HepG2 (cell line): ENCODE data around the gene SNX19. TPM values are rescaled to one million over a fixed set of nuclear protein-coding genes. Genes with fewer than 3 reads are reported as not detected.

Experiments
- ATAC-seq: fragments of 200-7000 bp; cut with Tn5 transposase; 3 replicates; pipeline ENCODE4 v1.9.1; 2020; ENCODE audit warnings: mild to moderate bottlenecking, moderate library complexity
- BruUV-seq: library from RNA; stranded (reverse); fragments of 400-500 nt; replicated peaks from 2 replicates; lab custom pipeline; 2021; lab: Mats Ljungman, UMichigan
- CTCF ChIA-PET: fragments of 300-600 bp; formaldehyde crosslinking; extraction: SDS; loops from one replicate; lab custom pipeline; 2021; ENCODE audit warnings: low total read pairs, inconsistent platforms, low intra/inter-chr PET ratio; lab: Yijun Ruan, JAX
- POLR2A ChIA-PET: fragments of 350-600 bp; sonication (Branson Sonifier 250); formaldehyde crosslinking; loops from one replicate; lab custom pipeline; 2020; ENCODE audit warnings: antibody characterized with exemption, inconsistent platforms; lab: Yijun Ruan, JAX
- DNase-seq: peaks from one replicate; pipeline ENCODE4 v3.0.0-alpha.2; 2015; ENCODE audit warnings: low spot score
- FAIRE-seq: peaks from 3 replicates; lab custom pipeline; 2011; peaks lifted over from hg19 to GRCh38; lab: Jason Lieb, UNC
- H2AFZ ChIP-seq: one replicate; pipeline ENCODE4 v1.6.1; 2011; ENCODE audit warnings: low read length, inconsistent platforms
- H3K27ac ChIP-seq: fragments of 300-600 bp; 3 replicates; pipeline ENCODE4 v1.8.0; 2011; ENCODE audit warnings: mixed run types, mild to moderate bottlenecking, mixed read lengths, low read length, inconsistent platforms; ENCODE audit not compliant: insufficient read depth; ENCODE audit errors: extremely low read length
- H3K27me3 ChIP-seq, 2 experiments: fragments of 200-600 bp in 1 of 2; 2 replicates in 1 of 2; 3 replicates in 1 of 2; pipeline versions ENCODE4 v1.6.0 to v1.8.0; 2011; ENCODE audit warnings: low read length in 2 of 2, mild to moderate bottlenecking in 2 of 2, moderate library complexity in 2 of 2, inconsistent platforms in 1 of 2; ENCODE audit not compliant: insufficient read depth in 2 of 2, control insufficient read depth in 1 of 2
- H3K36me3 ChIP-seq, 2 experiments: fragments of 200-600 bp in 1 of 2; replicated peaks in 1 of 2; 2 replicates in 1 of 2; 3 replicates in 1 of 2; pipeline versions ENCODE4 v1.5.1 to v1.8.0; 2011; ENCODE audit warnings: low read length in 2 of 2, inconsistent platforms in 1 of 2; ENCODE audit not compliant: insufficient read depth in 2 of 2, control insufficient read depth in 1 of 2
- H3K4me1 ChIP-seq: 2 replicates; pipeline ENCODE4 v1.5.1; 2012; ENCODE audit warnings: low read length, inconsistent platforms; ENCODE audit not compliant: insufficient read depth
- H3K4me2 ChIP-seq: 2 replicates; pipeline ENCODE4 v1.6.0; 2011; ENCODE audit warnings: low read depth, low read length, inconsistent platforms
- H3K4me3 ChIP-seq, 3 experiments: fragments of 200-600 bp in 1 of 3; sonication (generic), shearing (Covaris generic) in 1 of 3; replicated peaks in 1 of 3; 2 replicates each; pipeline ENCODE4 v1.5.1; 2011 to 2016; ENCODE audit warnings: low read length in 3 of 3, inconsistent platforms in 2 of 3, low read depth in 2 of 3, mild to moderate bottlenecking in 2 of 3, control low read depth in 1 of 3, mixed read lengths in 1 of 3; ENCODE audit not compliant: insufficient read depth in 1 of 3
- H3K79me2 ChIP-seq: one replicate; pipeline ENCODE4 v1.6.1; 2011; ENCODE audit warnings: low read length, inconsistent platforms; ENCODE audit not compliant: insufficient read depth
- H3K9ac ChIP-seq: 2 replicates; pipeline ENCODE4 v1.6.0; 2011; ENCODE audit warnings: mild to moderate bottlenecking, low read depth, low read length, inconsistent platforms; ENCODE audit not compliant: insufficient read depth
- H3K9me3 ChIP-seq: 2 replicates; pipeline ENCODE4 v1.5.1; 2012; ENCODE audit warnings: mild to moderate bottlenecking, low read length
- H4K20me1 ChIP-seq: 2 replicates; pipeline ENCODE4 v1.6.0; 2011; ENCODE audit warnings: inconsistent platforms, mild to moderate bottlenecking, low read length, moderate library complexity; ENCODE audit not compliant: insufficient read depth
- CHD2 ChIP-seq: IDR thresholded peaks from 2 replicates; pipeline ENCODE4 v1.6.1; 2011; ENCODE audit warnings: low read depth, low read length, improper control_type of control experiment
- EZH2 ChIP-seq: conservative IDR thresholded peaks from 2 replicates; pipeline ENCODE4 v1.6.1; 2012; ENCODE audit warnings: mild to moderate bottlenecking, low read depth, low read length, moderate library complexity
- HNRNPK ChIP-seq: fragments of 200-400 bp; formaldehyde crosslinking; IDR thresholded peaks from 2 replicates; pipeline ENCODE4 v1.6.1; 2018; ENCODE audit warnings: low read length, low read depth, moderate library complexity, mild to moderate bottlenecking; ENCODE audit not compliant: poor library complexity, severe bottlenecking
- ZNF343 ChIP-seq: sonication (generic); formaldehyde crosslinking; IDR thresholded peaks from 2 replicates; pipeline ENCODE4 v1.4.0; 2020; ENCODE audit warnings: mild to moderate bottlenecking, missing genetic modification reagents
- ZNF547 ChIP-seq: sonication (generic); formaldehyde crosslinking; IDR thresholded peaks from 2 replicates; pipeline ENCODE4 v1.5.1; 2020; ENCODE audit warnings: mild to moderate bottlenecking, missing genetic modification reagents
- ZNF83 ChIP-seq: sonication (generic); formaldehyde crosslinking; IDR thresholded peaks from 2 replicates; pipeline ENCODE4 v1.4.0; 2020; ENCODE audit warnings: missing genetic modification reagents, mild to moderate bottlenecking, borderline replicate concordance
- ZNF839 ChIP-seq: sonication (generic); formaldehyde crosslinking; IDR thresholded peaks from 2 replicates; pipeline ENCODE4 v1.4.0; 2020; ENCODE audit warnings: missing genetic modification reagents, mild to moderate bottlenecking, borderline replicate concordance
- WGBS: methylation state at CpG from one replicate; pipeline ENCODE4 v1.1.6; 2017; ENCODE audit warnings: low lambda C conversion rate; 5-methylcytosine and 5-hydroxymethylcytosine counted together
- in situ Hi-C: cut with HindIII; loops from 2 replicates; pipeline ENCODE4 v1.10.0; 2017; ENCODE audit warnings: low pct_unique_long_range_greater_than_20kb; ENCODE audit not compliant: extremely low pct_ligation_motif_present
- intact Hi-C: fragments of 100-400 bp; cut with micrococcal nuclease; formaldehyde crosslinking; loops from one replicate; pipeline ENCODE4 v1.10.0; 2022; ENCODE audit not compliant: unreplicated experiment
- polyA plus RNA-seq, 8 experiments: library from polyadenylated mRNA; depleted of rRNA in 3 of 8; stranded (reverse) in 7 of 8; unstranded in 1 of 8; fragments of >200 nt; fragmentation: Illumina TruSeq in 4 of 8; extraction: Trizol in 4 of 8; gene quantifications; 2 replicates each; pipeline versions ENCODE4 v1.2.1 to v1.2.3, GENCODE V29; 2011 to 2016; ENCODE audit warnings: low read depth in 4 of 8, missing spikeins in 1 of 8, mixed read lengths in 1 of 8; ENCODE audit not compliant: insufficient read depth in 1 of 8
- total RNA-seq, 5 experiments: library from RNA; depleted of rRNA; stranded (reverse); fragments of >200 nt; fragmentation: Illumina TruSeq; extraction: Trizol; gene quantifications; 2 replicates each; pipeline ENCODE4 v1.2.3, GENCODE V29; 2016; ENCODE audit warnings: low read depth in 1 of 5
- TF ChIP-seq, protein P1 (sequence below): fragments of 450-650 bp; IDR thresholded peaks from 2 replicates; pipeline ENCODE4 v1.6.1; 2016
- TF ChIP-seq, protein P2 (sequence below): sonication (generic); formaldehyde crosslinking; IDR thresholded peaks from 2 replicates; pipeline ENCODE4 v1.4.0; 2020; ENCODE audit warnings: missing genetic modification reagents, borderline replicate concordance

SNX19 gene
- total and polyA plus RNA-seq, 2 of the 13 experiments (the other 11 are each of a cell fraction or from before 2014, with no cell fraction given), result 0.13 to 0.27 TPM

DNA sequence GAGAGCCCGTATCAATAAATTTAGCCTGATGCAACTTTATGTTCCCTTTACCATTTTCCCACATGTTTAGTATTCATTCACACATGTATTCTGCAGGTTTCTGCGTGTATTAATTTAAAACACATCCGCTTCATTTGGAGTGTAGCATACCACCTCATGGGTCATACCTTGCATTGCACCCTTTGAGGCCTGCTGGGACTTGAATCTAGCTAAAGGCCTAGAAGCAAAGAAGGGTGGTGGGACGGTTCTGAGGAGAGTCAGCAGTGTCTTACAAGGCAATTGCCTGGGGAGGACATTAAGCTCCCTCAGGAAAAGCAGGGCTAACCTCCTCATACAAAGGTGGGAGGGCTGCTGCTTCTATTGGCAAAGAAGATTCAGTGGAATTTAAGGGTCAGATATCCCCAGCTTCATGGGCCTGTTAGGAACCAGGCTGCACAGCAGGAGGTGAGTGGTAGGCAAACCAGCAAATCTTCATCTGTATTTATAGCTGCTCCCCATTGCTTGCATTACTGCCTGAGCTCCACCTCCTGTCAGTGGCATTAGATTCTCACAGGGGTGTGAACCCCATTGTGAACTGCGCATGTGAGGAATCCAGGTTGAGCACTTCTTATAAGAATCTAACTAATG lies 15.9 kb upstream of the SNX19 start:
- no peak for FAIRE-seq
- Histone ChIP-seq H3K4me3 (no peak overlapping the region), H4K20me1 (no peaks in the 10 kb centered on the region), H3K4me1 (no peaks in the 10 kb centered on the region), H3K4me2 (no peak overlapping the region), H3K27ac (no peak overlapping the region), H3K79me2 (no peaks in the 10 kb centered on the region), H3K27me3 (no peaks in the 10 kb centered on the region), H3K9ac (no peak overlapping the region), H3K9me3 (no peaks in the 10 kb centered on the region), H2AFZ (no peak overlapping the region), H3K36me3 (no peaks in the 10 kb centered on the region)
- BruUV-seq, result no TSS peak
- POLR2A ChIA-PET, result no interaction called here
- 19% methylated on average over 5 of the region's 5 CpGs for WGBS
- CTCF ChIA-PET, result no interaction called here
- in situ Hi-C loops, result no loop called here
- no peak for DNase-seq
- ATAC-seq, result no peak
- intact Hi-C loops, result no loop called here
- TF ChIP-seq ZNF547 (CRISPR knock-in tag) (no peak), EZH2 (no peak), ZNF839 (CRISPR knock-in tag) (no peak)
- TF ChIP-seq, protein P1, sequence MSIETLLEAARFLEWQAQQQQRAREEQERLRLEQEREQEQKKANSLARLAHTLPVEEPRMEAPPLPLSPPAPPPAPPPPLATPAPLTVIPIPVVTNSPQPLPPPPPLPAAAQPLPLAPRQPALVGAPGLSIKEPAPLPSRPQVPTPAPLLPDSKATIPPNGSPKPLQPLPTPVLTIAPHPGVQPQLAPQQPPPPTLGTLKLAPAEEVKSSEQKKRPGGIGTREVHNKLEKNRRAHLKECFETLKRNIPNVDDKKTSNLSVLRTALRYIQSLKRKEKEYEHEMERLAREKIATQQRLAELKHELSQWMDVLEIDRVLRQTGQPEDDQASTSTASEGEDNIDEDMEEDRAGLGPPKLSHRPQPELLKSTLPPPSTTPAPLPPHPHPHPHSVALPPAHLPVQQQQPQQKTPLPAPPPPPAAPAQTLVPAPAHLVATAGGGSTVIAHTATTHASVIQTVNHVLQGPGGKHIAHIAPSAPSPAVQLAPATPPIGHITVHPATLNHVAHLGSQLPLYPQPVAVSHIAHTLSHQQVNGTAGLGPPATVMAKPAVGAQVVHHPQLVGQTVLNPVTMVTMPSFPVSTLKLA, result peak; percentile 85

DNA sequence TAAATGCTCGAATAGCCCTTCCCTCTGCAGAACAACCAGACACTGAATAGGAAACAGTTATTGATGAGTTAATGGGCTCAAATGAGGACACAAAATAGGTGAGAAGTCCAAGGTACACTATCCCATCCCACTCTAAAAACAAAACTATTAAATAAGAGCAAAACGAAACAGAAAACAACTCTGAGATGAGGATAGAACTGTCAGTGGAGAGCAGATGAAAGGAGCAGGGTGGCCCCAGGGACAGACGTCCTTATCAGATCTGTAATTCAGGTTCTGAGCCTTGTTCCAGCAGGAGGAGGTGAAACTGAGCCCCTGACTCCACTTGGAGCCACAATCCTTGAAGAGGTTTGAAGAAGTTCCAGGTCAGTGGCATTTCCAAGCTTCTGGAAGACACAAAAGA lies 8.5 kb upstream of the SNX19 start:
- no peak overlapping the region for H3K9ac ChIP-seq
- no peak overlapping the region for H3K4me3 ChIP-seq
- DNase-seq, result no peak
- no peaks in the 10 kb centered on the region for H3K4me1 ChIP-seq
- 4% methylated on average over 3 of the region's 3 CpGs for WGBS
- BruUV-seq, result no TSS peak
- intact Hi-C loops, result no loop called here
- no peaks in the 10 kb centered on the region; a peak in 1 of 5 replicates for H3K27me3 ChIP-seq
- H3K27ac ChIP-seq, result no peak overlapping the region
- ChIA-PET POLR2A (no interaction called here), CTCF (no interaction called here)
- H4K20me1 ChIP-seq, result no peaks in the 10 kb centered on the region
- no peaks in the 10 kb centered on the region for H3K36me3 ChIP-seq
- no peak overlapping the region for H2AFZ ChIP-seq
- no peak for FAIRE-seq
- in situ Hi-C loops, result loop anchor here (5.0 kb wide), 1 partner anchor 748 kb away; no protein-coding TSS in a partner anchor
- H3K9me3 ChIP-seq, result no peaks in the 10 kb centered on the region
- ATAC-seq, result no peak
- no peaks in the 10 kb centered on the region for H3K79me2 ChIP-seq
- H3K4me2 ChIP-seq, result no peak overlapping the region
- TF ChIP-seq ZNF343 (CRISPR knock-in tag), result no peak
- TF ChIP-seq CHD2, result no peak
- TF ChIP-seq, protein P2, sequence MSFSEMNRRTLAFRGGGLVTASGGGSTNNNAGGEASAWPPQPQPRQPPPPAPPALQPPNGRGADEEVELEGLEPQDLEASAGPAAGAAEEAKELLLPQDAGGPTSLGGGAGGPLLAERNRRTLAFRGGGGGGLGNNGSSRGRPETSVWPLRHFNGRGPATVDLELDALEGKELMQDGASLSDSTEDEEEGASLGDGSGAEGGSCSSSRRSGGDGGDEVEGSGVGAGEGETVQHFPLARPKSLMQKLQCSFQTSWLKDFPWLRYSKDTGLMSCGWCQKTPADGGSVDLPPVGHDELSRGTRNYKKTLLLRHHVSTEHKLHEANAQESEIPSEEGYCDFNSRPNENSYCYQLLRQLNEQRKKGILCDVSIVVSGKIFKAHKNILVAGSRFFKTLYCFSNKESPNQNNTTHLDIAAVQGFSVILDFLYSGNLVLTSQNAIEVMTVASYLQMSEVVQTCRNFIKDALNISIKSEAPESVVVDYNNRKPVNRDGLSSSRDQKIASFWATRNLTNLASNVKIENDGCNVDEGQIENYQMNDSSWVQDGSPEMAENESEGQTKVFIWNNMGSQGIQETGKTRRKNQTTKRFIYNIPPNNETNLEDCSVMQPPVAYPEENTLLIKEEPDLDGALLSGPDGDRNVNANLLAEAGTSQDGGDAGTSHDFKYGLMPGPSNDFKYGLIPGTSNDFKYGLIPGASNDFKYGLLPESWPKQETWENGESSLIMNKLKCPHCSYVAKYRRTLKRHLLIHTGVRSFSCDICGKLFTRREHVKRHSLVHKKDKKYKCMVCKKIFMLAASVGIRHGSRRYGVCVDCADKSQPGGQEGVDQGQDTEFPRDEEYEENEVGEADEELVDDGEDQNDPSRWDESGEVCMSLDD, result no peak
- no peak for TF ChIP-seq HNRNPK
- TF ChIP-seq ZNF83 (CRISPR knock-in tag), result no peak
